OCI-LY3 (cell line): ENCODE data around the gene DRC1.

Source experiments
- EZH2phosphoT487 ChIP-seq: fragments of 200-600 bp; shearing (Covaris generic); IDR thresholded peaks from 2 replicates; pipeline ENCODE4 v1.6.1; 2018; ENCODE audit warnings: antibody characterized with exemption, mixed run types, low read depth
- TF ChIP-seq, protein P1 (sequence below): fragments of 200-600, 300-600 bp; sonication (generic); IDR thresholded peaks from 2 replicates; pipeline ENCODE4 v1.5.1; 2014; ENCODE audit warnings: antibody characterized with exemption, low read length, low read depth

DNA sequence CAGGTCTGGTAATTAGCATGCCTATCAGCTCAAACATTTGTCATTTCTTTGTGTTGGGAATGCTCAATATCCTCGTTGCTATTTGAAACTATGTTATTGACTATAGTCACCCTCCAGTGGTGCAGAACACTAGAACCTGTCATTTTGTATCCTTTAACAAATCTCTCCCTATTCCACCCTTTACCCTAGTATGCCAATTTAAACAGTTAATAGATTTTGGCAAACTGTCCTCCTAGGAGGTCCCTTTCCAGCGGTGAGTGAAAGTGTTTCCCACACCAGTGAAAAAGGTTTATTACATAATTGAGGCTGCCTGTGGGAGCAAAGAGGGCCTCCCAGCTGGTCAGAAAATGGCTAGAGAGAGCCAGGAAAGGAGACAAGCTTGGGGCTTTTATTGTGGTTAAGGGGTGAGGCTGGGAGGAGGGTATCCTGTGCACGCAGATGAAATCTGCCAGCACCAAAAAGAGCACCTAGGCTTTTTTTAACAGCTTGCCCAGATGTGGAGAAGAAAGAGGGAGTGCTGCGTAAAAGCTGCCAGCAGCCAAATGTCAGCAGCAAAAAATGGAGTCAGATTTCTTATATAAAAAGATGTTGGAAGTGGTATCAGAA, 1.8 kb upstream of the DRC1 start:
- no peak for TF ChIP-seq EZH2phosphoT487
- TF ChIP-seq, protein P1, sequence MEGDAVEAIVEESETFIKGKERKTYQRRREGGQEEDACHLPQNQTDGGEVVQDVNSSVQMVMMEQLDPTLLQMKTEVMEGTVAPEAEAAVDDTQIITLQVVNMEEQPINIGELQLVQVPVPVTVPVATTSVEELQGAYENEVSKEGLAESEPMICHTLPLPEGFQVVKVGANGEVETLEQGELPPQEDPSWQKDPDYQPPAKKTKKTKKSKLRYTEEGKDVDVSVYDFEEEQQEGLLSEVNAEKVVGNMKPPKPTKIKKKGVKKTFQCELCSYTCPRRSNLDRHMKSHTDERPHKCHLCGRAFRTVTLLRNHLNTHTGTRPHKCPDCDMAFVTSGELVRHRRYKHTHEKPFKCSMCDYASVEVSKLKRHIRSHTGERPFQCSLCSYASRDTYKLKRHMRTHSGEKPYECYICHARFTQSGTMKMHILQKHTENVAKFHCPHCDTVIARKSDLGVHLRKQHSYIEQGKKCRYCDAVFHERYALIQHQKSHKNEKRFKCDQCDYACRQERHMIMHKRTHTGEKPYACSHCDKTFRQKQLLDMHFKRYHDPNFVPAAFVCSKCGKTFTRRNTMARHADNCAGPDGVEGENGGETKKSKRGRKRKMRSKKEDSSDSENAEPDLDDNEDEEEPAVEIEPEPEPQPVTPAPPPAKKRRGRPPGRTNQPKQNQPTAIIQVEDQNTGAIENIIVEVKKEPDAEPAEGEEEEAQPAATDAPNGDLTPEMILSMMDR, result no peak
